GM19468 (cell line): ENCODE results near the gene WDR93.

Experiments
- ATAC-seq: cut with Tn5 transposase; IDR thresholded peaks from one replicate; pipeline ENCODE4 v1.9.1; 2021; ENCODE audit warnings: mild to moderate bottlenecking, moderate library complexity, moderate number of reproducible peaks; ENCODE audit not compliant: unreplicated experiment; ENCODE audit errors: extremely low read depth

The WDR93 gene

DNA sequence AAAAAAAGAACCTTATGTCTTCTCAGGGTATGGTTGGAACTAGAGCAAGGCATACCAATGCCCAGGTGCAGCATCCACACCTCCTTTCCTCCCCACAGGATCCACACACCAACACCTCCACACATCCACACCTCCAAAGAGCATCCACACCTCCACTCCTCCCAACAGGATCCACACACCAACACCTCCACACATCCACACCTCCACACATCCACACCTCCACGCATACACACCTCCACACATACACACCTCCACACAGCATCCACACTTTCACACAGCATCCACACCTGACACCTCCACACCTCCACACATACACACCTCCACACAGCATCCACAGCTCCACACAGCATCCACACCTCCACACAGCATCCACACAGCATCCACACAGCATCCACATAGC lies 55.2 kb downstream of the WDR93 start:
- ATAC-seq, result no peak

DNA sequence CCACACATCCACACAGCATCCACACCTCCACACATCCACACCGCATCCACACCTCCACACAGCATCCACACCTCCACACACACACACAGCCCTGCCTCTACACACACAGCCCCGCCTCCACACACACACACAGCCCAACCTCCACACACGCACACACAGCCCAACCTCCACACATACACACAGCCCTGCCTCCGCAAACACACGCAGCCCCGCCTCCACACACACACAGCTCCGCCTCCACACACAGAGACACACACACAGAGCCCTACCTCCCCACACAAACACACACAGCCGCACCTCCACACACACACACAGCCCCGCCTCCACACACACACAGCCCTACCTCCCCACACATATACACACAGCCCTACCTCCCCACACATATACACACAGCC lies 55.8 kb downstream of the WDR93 start:
- ATAC-seq, result no peak

DNA sequence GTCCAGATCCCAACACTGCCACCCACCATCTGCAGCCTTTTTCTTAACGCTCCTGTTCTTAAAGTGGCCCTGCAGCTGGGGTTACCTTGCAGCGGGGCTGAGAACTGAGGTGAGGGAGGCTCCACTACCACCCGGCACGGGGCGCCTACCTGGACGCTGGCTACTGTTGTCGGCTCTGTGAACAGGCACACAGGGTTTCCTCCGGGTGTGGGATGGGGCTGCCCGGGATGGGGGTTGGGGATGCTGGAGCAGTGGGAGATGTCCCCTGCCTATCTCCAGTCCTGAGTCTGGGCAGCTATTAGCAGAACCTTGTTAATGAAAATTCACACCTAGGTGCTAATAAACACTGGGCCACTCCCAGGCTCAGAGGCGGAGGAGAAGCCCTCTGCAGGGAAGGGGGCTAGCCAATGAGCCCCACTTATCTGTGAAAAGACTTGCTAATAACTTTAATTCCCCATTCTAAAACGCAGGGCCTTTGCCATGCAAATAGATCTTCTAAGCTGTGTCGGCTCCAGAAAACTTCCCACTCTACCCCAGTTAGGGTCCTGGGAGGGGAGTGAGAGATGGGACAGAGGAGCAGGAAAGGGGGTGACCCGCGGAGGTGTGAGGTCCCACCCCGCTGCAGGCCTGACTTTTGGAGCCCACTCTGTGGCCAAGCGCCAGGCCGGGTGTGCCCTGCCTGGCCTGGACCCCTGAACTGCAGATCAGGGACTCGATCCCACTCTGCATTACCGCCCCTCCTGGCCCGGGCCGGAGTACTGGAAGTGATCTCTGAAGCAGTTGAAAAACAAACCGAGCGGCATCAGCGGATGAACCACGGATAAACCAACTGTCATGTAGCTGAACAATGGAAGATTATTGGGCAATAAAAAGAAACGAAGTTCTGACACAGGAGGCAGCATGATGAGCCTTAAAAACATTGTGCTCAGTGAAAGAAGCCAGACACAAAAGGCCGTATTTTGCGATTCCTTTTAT lies 57.4 kb downstream of the WDR93 start:
- ATAC-seq, result no peak

DNA sequence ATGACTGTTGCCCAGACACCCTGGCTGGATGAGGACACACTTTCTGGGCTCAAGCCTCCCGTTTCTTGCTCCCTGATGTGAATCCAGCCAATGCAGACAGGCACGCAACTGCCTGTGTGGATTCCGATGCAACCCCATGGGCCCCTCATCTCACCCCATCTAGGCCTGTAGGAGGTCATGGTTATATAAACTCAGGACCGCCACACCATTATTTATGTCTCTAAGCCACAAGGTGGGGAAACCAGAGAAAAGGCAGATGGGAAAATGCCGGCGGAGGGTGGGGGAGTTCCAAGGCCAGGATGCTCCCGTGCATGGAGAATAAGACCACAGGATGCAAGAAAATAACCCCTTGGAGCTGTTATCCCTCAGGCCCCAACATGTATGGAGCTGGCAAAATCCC lies 58.4 kb downstream of the WDR93 start:
- ATAC-seq, result no peak

DNA sequence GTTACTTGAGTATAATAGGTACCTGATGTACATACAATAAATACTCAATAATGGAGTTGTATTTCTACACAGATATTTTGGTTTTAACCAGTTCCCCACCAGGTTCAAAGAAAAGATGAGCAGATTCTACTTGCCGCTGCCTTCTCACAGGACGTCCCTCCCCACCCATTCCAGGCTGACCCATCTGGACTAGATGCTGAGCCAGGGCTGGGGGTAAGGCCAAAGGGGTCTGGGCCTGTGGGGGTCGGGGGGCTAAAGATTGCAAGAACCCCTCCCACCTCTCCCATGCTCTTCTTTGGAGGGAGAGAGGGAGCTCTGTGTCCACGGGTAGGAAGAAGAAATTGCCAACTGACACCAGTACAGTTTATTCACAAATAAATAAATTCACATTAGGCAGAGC lies 58.9 kb downstream of the WDR93 start:
- ATAC-seq, result no peak

DNA sequence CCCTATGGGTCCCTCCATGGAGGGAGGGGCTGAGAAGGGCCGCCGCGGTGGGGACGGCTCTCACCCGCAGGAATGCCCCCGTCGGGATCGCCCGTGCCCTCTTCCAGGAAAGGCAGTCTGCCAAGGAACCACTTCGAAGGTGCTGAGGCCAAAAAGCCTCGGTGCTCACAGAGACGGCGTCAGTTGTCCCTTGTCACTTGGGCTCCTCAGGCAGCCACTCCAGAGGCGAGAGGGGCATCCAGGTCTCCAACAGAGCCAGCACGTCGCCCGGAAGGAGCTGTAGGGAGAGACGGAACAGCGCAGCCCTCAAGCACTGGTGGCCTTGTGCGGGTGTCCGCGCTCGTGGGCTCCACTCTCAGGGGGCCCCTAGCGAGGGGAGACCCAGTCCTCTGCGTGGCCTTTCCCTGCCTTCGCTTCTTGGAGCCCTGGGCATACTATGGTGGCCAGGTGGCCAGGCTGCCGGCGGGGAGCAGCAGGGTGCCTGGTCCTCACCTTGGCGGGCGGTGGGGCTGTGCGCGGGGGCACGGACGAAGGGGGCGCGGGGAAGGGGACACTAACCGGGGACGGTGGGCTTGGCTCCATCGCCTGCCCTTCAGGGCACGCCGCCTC lies 59.4 kb downstream of the WDR93 start:
- ATAC-seq, result no peak

DNA sequence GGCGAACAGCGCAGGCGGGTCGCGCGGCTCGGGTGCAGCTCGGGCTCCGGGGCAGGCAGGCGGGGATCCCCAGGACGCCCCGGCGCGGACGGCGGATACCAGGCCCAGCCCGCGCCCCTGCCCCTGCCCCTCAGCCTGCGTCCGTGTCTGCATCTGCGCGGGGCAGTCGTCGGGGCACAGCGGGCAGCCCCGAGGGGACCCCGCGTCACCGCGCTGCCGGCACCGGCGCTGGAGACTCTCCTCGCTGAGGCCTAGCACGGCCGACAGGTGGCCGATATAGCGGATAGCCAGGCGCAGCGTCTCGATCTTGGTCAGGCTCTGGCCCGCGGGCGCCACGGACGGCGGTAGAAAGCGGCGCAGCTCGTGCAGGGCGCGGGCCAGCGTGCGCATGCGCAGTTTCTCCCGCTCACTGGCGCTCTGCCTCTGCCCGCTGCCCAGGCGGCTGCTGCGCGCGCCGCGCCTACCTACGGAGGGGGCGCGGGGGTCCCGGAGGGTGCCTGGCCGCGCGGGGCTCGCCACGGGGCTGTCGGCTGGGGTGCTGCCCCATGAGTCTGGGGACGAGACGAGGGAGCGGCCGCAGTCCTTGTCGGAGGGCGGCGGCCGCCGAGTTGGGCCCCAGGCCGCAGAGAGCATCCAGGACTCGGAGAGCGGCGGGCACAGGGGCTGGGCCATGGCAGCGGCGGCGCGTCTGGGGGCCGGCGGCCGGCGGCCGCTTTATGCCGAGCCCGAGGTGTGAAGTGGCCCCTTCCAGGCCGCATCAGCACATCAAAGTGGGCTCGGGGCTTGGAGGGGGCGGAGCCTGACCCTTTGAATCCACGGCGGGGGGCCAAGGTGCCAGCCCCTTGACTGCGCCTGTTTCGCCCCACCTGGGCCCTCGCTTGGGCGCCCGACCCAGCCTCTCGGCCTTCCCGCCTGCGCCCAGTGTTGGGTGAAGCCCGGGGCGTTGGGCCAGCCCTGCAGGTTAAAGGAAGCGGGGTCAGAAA lies 60.2 kb downstream of the WDR93 start, which contains the start of gene MESP1:
TSS of gene MESP1 (minus strand) at position 690 of the 983 bp plus-strand sequence. CDS start at position 672, 18 bp downstream.
- peak; percentile 74 for ATAC-seq

DNA sequence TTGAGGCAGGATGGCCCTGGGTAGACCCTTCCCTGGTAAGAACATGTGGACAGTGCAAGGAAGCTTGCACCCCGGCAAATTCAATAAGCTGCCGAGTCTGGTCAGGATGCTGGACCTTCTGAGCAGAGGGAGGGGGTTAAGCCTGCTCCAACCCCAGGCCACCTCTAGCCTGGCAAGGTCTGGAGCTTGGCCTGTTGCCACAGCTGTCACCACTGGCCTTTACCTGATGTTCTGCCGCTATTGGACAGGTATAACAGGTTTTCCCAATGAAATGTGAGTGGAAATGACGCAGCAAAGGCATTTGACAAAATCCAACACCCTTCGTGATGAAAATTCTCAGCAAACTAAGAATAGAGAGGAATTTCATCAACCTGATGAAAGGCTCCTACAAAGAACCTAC lies 61.1 kb downstream of the WDR93 start:
- no peak for ATAC-seq

DNA sequence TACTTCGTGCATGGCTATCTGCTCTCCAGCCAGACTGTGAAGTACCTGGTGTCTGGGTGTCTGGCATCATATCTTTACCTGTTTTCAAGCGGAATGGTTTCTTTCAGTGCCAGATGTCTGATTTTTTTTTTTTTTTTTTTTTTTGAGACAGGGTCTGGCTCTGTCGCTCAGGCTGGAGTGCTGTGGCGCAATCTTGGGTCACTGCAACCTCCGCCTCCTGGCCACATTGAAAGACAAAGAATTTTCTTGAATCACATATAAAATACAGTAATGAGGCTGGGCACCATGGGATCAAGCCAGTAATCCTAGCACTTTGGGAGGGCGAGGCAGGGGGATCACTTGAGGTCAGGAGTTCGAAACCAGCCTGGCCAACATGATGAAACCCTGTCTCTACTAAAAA lies 63.2 kb downstream of the WDR93 start:
- ATAC-seq, result no peak

DNA sequence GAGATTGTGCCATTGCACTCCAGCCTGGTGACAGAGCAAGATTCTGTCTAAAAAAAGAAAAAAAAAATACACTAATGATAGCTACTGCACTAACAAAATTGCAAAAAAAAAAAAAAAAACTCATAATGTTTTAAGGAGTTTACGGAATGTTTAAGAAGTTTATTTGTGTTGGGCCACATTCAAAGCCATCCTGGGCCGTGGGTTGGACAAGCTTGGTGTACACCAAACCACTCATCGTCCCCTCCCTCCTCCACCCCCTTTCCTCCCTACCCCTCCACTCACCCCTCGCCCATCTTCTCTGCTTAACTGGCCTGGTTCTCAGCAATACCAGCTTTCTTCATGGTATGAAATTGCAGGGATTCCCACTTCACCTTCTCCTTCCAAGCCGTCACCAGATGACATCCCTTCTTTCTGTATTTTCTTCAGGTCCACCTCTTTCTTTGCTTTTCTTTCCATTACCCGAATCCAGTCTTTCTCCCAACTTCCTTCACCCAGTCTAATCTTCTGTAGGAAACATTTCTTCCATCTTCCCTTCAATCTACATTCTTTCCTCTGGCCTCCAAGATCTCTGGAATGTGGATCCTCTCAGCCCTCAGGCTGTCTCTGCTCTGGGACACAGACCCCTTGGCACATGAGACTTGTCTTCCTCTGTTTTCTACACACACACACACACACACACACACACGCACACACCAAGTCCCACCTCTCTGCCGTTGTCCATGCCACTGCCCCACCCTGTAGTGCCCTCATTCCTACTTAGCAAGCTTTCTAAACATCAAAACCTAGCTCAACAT lies 63.9 kb downstream of the WDR93 start:
- ATAC-seq, result no peak

DNA sequence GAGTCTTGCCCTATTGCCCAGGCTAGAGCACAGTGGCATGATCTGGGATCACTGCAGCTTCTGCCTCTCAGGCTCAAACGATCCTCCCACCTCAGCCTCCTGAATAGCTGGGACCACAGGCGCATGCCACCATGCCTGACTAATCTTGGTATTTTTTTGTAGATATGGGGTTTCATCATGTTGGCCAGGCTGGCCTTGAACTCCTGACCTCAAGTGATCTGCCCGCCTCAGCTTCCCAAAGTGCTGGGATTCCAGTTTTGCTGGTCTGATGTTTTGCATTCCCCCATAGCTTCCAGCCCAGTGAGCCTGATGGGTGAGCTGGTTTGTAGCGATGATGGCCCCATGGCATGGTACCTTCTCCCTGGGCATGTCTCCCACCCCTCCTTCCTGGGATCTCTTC lies 65.1 kb downstream of the WDR93 start:
- no peak for ATAC-seq

DNA sequence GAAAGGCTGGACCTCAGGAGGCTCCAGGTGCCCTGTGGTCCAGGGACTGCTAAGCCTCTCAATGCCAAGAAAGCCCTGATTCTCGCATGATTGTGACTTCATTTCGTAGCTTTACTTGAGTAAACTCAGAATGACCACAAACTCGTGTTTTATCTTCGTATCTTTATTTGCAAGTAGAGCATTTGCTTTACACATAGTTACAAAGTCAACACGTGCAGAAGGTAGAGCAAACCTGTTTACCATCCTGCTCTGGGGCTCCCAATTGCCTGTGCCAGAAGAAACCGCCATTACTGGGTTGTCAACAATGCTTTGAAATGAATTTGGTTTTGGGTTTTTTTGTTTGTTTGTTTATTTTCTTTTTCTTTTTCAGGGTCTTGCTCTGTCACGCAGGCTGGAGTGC lies 66.3 kb downstream of the WDR93 start:
- ATAC-seq, result no peak

DNA sequence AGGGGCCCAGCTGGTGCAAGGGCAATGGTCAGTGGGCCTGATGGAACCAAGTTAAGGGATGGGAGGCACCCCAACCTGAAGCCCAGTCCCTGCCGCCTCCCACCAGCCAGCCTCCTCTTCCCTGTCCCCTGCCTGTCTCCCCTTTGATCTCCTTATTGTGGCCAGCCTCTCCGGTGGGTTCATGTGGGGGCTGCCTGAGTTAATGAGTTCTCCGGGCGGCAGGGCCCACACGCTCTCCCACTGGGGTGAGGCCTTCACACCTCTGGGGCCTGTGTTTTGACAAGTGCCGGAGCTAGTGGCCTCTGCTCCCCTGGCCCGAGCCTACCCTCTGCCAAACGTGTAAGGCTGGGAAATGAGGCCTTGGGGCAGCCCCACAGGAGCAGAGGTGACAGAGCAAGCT lies 67.7 kb downstream of the WDR93 start:
- ATAC-seq, result no peak

DNA sequence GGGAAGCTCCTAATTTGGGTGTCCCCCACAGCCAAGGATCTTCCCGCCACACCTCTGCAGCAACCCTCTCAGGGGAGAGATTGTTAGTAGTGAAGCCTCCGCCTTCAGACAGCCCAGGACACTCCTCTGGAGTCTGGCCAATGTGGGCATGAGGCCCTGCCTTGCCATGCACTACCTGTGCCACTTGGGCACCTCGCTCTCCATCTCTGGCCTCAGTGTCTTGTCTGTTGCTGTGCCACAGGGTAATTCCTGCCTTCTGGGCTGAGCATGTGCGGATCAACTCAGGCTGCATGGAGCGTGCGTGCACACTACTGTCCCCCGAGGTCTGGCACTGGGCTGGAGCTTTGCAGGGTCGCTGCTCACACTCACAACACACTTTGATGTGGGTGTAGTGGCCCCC lies 68.4 kb downstream of the WDR93 start:
- ATAC-seq, result no peak

DNA sequence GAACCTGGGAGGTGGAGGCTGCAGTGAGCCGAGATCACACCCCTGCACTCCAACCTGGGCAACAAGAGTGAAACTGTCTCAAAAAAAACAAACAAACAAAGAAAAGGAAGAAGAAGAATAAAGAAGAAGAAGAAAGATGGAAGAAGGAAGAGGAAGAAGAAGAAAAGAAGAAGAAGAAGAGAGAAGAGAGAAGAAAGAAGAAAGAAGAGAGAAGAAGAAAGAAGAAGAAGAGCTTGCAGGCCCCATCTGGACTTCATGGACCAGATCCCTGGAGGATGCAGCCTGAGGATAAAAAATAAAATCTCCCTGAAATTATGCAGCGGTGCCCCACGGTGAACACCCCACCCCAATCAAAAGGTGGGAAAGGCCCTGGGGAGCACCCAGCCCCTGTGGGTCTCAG lies 69.2 kb downstream of the WDR93 start:
- ATAC-seq, result no peak

DNA sequence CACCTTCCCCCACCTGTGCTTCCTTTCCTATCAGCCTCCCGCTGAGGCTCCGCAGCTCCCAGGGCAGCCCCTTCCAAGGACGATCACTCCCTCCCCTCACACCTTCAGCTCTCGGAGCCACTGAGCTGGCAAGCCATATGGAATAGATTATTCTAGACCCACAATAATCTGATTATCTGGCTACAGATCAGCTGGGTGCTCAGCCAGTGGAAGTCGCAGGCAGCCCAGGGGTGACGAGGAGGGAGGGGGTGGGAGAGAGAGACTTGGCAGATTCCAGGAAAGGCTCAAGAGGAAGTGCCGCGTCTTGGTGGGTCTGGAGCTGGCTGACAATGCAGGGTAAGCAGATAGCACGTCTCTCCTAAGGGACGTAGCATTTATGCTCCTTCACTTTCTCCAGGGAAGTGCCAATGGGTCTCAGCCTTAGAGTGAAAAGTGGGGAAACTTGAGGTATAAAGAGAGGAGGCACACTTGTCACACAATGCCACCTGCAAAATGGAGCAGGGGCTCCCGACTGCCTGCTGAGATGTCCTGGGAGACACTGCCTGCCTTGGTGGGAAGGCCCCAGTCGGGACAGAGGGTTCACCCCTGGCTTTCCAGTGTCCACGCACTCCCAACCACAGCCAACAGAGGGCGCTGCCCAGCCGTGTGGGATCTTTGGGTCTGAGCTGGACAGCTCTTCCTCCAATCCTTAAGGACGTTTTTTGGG lies 69.8 kb downstream of the WDR93 start:
- ATAC-seq, result no peak

DNA sequence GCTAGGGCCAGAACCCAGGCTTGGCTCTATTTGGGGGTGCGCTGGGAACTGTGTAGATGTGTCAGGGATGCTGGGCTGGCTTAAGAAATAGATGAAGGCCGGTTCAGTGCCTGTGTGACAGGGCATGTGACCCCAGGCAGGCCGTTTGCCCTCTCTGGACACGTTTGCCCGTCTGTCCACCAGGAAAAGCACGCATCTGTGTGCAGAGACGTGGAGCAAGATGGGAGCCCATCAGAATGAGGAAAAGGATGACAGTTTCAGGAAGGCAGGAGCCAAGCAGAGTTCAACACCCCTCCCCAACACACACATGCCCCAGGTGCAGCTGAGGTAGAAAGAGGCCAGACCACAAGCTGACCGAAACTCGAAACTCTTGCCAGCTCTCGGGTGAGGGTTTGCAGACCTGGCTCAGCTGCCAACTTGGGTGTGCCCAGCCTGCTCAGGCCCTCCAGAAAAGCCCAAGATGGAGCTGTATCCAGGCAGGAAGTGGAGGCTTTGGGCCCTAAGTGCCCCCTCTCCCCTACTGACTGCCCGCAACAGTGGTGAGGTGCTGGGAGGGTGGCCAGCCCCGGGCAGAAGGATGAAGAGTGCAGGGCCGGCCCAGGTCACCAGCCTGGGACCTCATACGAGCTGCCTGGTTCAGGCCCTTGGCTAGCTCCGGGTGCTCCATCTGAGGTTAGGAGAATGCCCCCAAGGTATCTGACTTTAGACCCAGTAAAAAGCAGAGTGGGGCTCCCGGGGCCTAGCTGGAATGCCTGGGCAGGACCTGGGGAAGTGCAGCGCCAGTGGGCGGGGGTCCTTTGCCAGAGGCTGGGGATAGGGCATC lies 70.6 kb downstream of the WDR93 start:
- no peak for ATAC-seq

DNA sequence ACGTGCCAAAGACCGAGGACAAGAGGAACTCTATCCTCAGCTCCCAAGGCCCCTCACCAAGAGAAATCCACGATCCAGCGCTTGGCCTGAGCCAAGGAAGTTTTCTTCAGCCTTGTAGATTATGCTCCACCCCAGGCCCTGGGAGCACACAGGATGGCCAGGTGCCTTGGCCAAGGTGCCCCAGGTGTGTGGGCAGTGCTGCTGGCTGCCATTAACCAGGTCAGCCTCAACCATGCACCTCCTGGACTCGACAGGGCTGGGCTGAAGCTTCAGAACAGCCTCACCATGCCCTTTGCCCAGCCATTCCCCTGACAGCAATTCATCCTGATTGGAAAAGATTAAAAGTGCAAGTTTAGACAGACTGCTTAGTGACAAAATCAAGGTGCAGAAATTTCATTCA lies 71.3 kb downstream of the WDR93 start:
- no peak for ATAC-seq
